Activated T-helper 17 cell treated with anti-CD3 and anti-CD28 coated beads, Interleukin-2, amount 50 U/mL, for 72 hours (primary cell): ENCODE data around the gene EML1. TPM values are rescaled to one million over a fixed set of nuclear protein-coding genes. Genes with fewer than 3 reads are reported as not detected.

Source experiments
- ATAC-seq: fragments of 150-1000 bp; cut with Tn5 transposase; replicated peaks from 2 replicates; pipeline ENCODE4 v1.10.0; 2021; ENCODE audit warnings: mild to moderate bottlenecking, moderate library complexity
- H3K27ac Mint-ChIP-seq: one replicate; pipeline ENCODE4 v1.8.0; 2022; ENCODE audit warnings: mixed read lengths
- H3K27me3 Mint-ChIP-seq: one replicate; pipeline ENCODE4 v1.8.0; 2022; ENCODE audit warnings: mixed read lengths
- H3K36me3 Mint-ChIP-seq: one replicate; pipeline ENCODE4 v1.8.0; 2022; ENCODE audit warnings: low read depth, mild to moderate bottlenecking, mixed read lengths
- H3K4me1 Mint-ChIP-seq: one replicate; pipeline ENCODE4 v1.8.0; 2022; ENCODE audit warnings: mixed read lengths
- H3K4me3 Mint-ChIP-seq: one replicate; pipeline ENCODE4 v1.8.0; 2022; ENCODE audit warnings: mild to moderate bottlenecking, mixed read lengths
- H3K9me3 Mint-ChIP-seq: one replicate; pipeline ENCODE4 v1.8.0; 2022; ENCODE audit warnings: mixed read lengths
- total RNA-seq, 2 donors: library from RNA; stranded (reverse); gene quantifications; one replicate each; pipeline ENCODE4 v1.2.3, GENCODE V29; 2022

Gene EML1
- total RNA-seq, 2 donors from 2014 or later: 0.54 to 3.6 TPM

- peaks cover 6% of the 10 kb centered on the region for H3K4me1 Mint-ChIP-seq
- no peaks in the 10 kb centered on the region for H3K9me3 Mint-ChIP-seq
- H3K36me3 Mint-ChIP-seq: no peaks in the 10 kb centered on the region
- no peak overlapping the region for H3K27ac Mint-ChIP-seq
- peak; percentile 97 for ATAC-seq
- H3K27me3 Mint-ChIP-seq: peaks cover 4% of the 10 kb centered on the region
- H3K4me3 Mint-ChIP-seq: no peak overlapping the region
Measured at GRCh38 chr14:99863059-99863458, 69.8 kb downstream of the EML1 start.

- Mint-ChIP-seq H3K27me3 (peaks cover 18% of the 10 kb centered on the region), H3K4me3 (no peak overlapping the region)
- no peak for ATAC-seq
Measured at GRCh38 chr14:99865408-99865807, 72.2 kb downstream of the EML1 start.

GRCh38 chr14:99870617-99871016, 77.4 kb downstream of the EML1 start:
- Mint-ChIP-seq H3K36me3 (no peaks in the 10 kb centered on the region), H3K27ac (no peak overlapping the region), H3K4me1 (no peaks in the 10 kb centered on the region), H3K27me3 (peaks cover 38% of the 10 kb centered on the region), H3K9me3 (no peaks in the 10 kb centered on the region), H3K4me3 (no peak overlapping the region)
- no peak for ATAC-seq

More at GRCh38 chr14:99865408-99865807, 72.2 kb downstream of the EML1 start:
- H3K36me3 Mint-ChIP-seq: no peaks in the 10 kb centered on the region
- H3K9me3 Mint-ChIP-seq: no peaks in the 10 kb centered on the region
- H3K27ac Mint-ChIP-seq: no peak overlapping the region
- peaks cover 6% of the 10 kb centered on the region for H3K4me1 Mint-ChIP-seq

- Mint-ChIP-seq H3K27me3 (peaks cover 49% of the 10 kb centered on the region), H3K4me1 (no peaks in the 10 kb centered on the region), H3K27ac (no peak overlapping the region), H3K9me3 (no peaks in the 10 kb centered on the region), H3K36me3 (no peaks in the 10 kb centered on the region), H3K4me3 (no peak overlapping the region)
- no peak for ATAC-seq
Measured at GRCh38 chr14:99871771-99872170, 78.6 kb downstream of the EML1 start.

GRCh38 chr14:99872786-99873440, 79.7 kb downstream of the EML1 start:
- Mint-ChIP-seq H3K27me3 (peaks cover 52% of the 10 kb centered on the region), H3K9me3 (no peaks in the 10 kb centered on the region), H3K4me1 (no peaks in the 10 kb centered on the region), H3K36me3 (no peaks in the 10 kb centered on the region), H3K27ac (no peak overlapping the region), H3K4me3 (no peak overlapping the region)
- no peak for ATAC-seq

GRCh38 chr14:99873653-99874052, 80.4 kb downstream of the EML1 start:
- H3K36me3 Mint-ChIP-seq: no peaks in the 10 kb centered on the region
- H3K4me3 Mint-ChIP-seq: no peak overlapping the region
- ATAC-seq: no peak
- H3K27ac Mint-ChIP-seq: no peak overlapping the region
- no peaks in the 10 kb centered on the region for H3K9me3 Mint-ChIP-seq
- H3K4me1 Mint-ChIP-seq: no peaks in the 10 kb centered on the region
- H3K27me3 Mint-ChIP-seq: peaks cover 51% of the 10 kb centered on the region

GRCh38 chr14:99874306-99874705, 81.1 kb downstream of the EML1 start:
- no peaks in the 10 kb centered on the region for H3K9me3 Mint-ChIP-seq
- no peaks in the 10 kb centered on the region for H3K4me1 Mint-ChIP-seq
- no peak overlapping the region for H3K4me3 Mint-ChIP-seq
- no peaks in the 10 kb centered on the region for H3K36me3 Mint-ChIP-seq
- ATAC-seq: no peak
- H3K27ac Mint-ChIP-seq: no peak overlapping the region
- H3K27me3 Mint-ChIP-seq: peaks cover 45% of the 10 kb centered on the region

- no peaks in the 10 kb centered on the region for H3K4me1 Mint-ChIP-seq
- no peak overlapping the region for H3K27ac Mint-ChIP-seq
- H3K27me3 Mint-ChIP-seq: peaks cover 38% of the 10 kb centered on the region
- no peaks in the 10 kb centered on the region for H3K36me3 Mint-ChIP-seq
- ATAC-seq: no peak
- no peaks in the 10 kb centered on the region for H3K9me3 Mint-ChIP-seq
- no peak overlapping the region for H3K4me3 Mint-ChIP-seq
Measured at GRCh38 chr14:99875421-99875820, 82.2 kb downstream of the EML1 start.

- H3K27ac Mint-ChIP-seq: no peak overlapping the region
- no peaks in the 10 kb centered on the region for H3K9me3 Mint-ChIP-seq
- no peak for ATAC-seq
- no peaks in the 10 kb centered on the region for H3K4me1 Mint-ChIP-seq
- H3K36me3 Mint-ChIP-seq: no peaks in the 10 kb centered on the region
- H3K27me3 Mint-ChIP-seq: peaks cover 41% of the 10 kb centered on the region
- no peak overlapping the region for H3K4me3 Mint-ChIP-seq
Measured at GRCh38 chr14:99875836-99876235, 82.6 kb downstream of the EML1 start.

- H3K27me3 Mint-ChIP-seq: peaks cover 40% of the 10 kb centered on the region
- no peak overlapping the region for H3K27ac Mint-ChIP-seq
- H3K4me3 Mint-ChIP-seq: no peak overlapping the region
- no peaks in the 10 kb centered on the region for H3K4me1 Mint-ChIP-seq
- H3K9me3 Mint-ChIP-seq: no peaks in the 10 kb centered on the region
- no peaks in the 10 kb centered on the region for H3K36me3 Mint-ChIP-seq
- no peak for ATAC-seq
Measured at GRCh38 chr14:99876406-99876805, 83.2 kb downstream of the EML1 start.

- no peaks in the 10 kb centered on the region for H3K4me1 Mint-ChIP-seq
- no peak overlapping the region for H3K27ac Mint-ChIP-seq
- no peaks in the 10 kb centered on the region for H3K36me3 Mint-ChIP-seq
- H3K9me3 Mint-ChIP-seq: no peaks in the 10 kb centered on the region
- no peak overlapping the region for H3K4me3 Mint-ChIP-seq
- peaks cover 29% of the 10 kb centered on the region for H3K27me3 Mint-ChIP-seq
- ATAC-seq: no peak
Measured at GRCh38 chr14:99878563-99878962, 85.3 kb downstream of the EML1 start.

GRCh38 chr14:99879401-99880295, 86.4 kb downstream of the EML1 start:
- H3K27me3 Mint-ChIP-seq: peaks cover 29% of the 10 kb centered on the region
- H3K4me1 Mint-ChIP-seq: no peaks in the 10 kb centered on the region
- H3K27ac Mint-ChIP-seq: no peak overlapping the region
- no peaks in the 10 kb centered on the region for H3K36me3 Mint-ChIP-seq
- no peak overlapping the region for H3K4me3 Mint-ChIP-seq
- no peak for ATAC-seq
- H3K9me3 Mint-ChIP-seq: no peaks in the 10 kb centered on the region

GRCh38 chr14:99880651-99881420, 87.6 kb downstream of the EML1 start:
- Mint-ChIP-seq H3K27me3 (peaks cover 22% of the 10 kb centered on the region), H3K4me3 (no peak overlapping the region)
- no peak for ATAC-seq

GRCh38 chr14:99883866-99884650, 90.8 kb downstream of the EML1 start:
- Mint-ChIP-seq H3K27ac (no peak overlapping the region), H3K27me3 (peaks cover 16% of the 10 kb centered on the region), H3K36me3 (no peaks in the 10 kb centered on the region), H3K4me3 (no peak overlapping the region), H3K9me3 (no peaks in the 10 kb centered on the region), H3K4me1 (no peaks in the 10 kb centered on the region)
- no peak for ATAC-seq

More at GRCh38 chr14:99880651-99881420, 87.6 kb downstream of the EML1 start:
- Mint-ChIP-seq H3K27ac (no peak overlapping the region), H3K36me3 (no peaks in the 10 kb centered on the region), H3K9me3 (no peaks in the 10 kb centered on the region), H3K4me1 (no peaks in the 10 kb centered on the region)
